HG02938 (cell line): Measurements from ENCODE around the gene PEPD.

ENCODE experiments used
- ATAC-seq: cut with Tn5 transposase; IDR thresholded peaks from one replicate; pipeline ENCODE4 v1.9.1; 2021; ENCODE audit warnings: mild to moderate bottlenecking, moderate library complexity; ENCODE audit not compliant: unreplicated experiment

PEPD gene

GRCh38 chr19:33441277-33441699 is 80.3 kb downstream of the PEPD start:
- no peak for ATAC-seq

GRCh38 chr19:33440682-33441081 is 80.9 kb downstream of the PEPD start:
- no peak for ATAC-seq

GRCh38 chr19:33440241-33440640 is 81.3 kb downstream of the PEPD start:
- ATAC-seq = no peak

GRCh38 chr19:33438987-33439781 is 82.4 kb downstream of the PEPD start:
- ATAC-seq = no peak

GRCh38 chr19:33437821-33438671 is 83.5 kb downstream of the PEPD start:
- ATAC-seq = no peak

GRCh38 chr19:33437393-33437820 is 84.2 kb downstream of the PEPD start:
- ATAC-seq = no peak

- no peak for ATAC-seq
Measured at GRCh38 chr19:33436360-33437345, 84.9 kb downstream of the PEPD start.

- no peak for ATAC-seq
Measured at GRCh38 chr19:33435706-33436359, 85.8 kb downstream of the PEPD start.

GRCh38 chr19:33434886-33435705 is 86.5 kb downstream of the PEPD start:
- no peak for ATAC-seq

GRCh38 chr19:33434069-33434885 is 87.3 kb downstream of the PEPD start:
- ATAC-seq = no peak

- no peak for ATAC-seq
Measured at GRCh38 chr19:33432446-33433170, 89.0 kb downstream of the PEPD start.

- ATAC-seq = no peak
Measured at GRCh38 chr19:33432015-33432414, 89.6 kb downstream of the PEPD start.

GRCh38 chr19:33430674-33431277 is 90.8 kb downstream of the PEPD start:
- ATAC-seq = no peak

GRCh38 chr19:33429891-33430673 is 91.5 kb downstream of the PEPD start:
- no peak for ATAC-seq

GRCh38 chr19:33428627-33429125 is 92.9 kb downstream of the PEPD start:
- ATAC-seq = no peak

- no peak for ATAC-seq
Measured at GRCh38 chr19:33427801-33428626, 93.6 kb downstream of the PEPD start.
